Mammary epithelial cell (primary cell): ENCODE results near the gene CLASRP.

Experiments
- EZH2 ChIP-seq: IDR thresholded peaks from 2 replicates; pipeline ENCODE4 v1.6.1; 2012; ENCODE audit warnings: low read length, inconsistent platforms, borderline replicate concordance
- TF ChIP-seq, protein P1 (sequence below), 2 donors: IDR thresholded peaks in 1 of 2; conservative IDR thresholded peaks in 1 of 2; 2 replicates each; pipeline ENCODE4 v1.5.1; 2011 to 2012; ENCODE audit warnings: inconsistent platforms in 2 of 2, low read length in 2 of 2, mild to moderate bottlenecking in 2 of 2, control low read depth in 1 of 2, low read depth in 1 of 2; ENCODE audit not compliant: insufficient read depth in 1 of 2; ENCODE audit errors: extremely low read depth in 1 of 2

DNA sequence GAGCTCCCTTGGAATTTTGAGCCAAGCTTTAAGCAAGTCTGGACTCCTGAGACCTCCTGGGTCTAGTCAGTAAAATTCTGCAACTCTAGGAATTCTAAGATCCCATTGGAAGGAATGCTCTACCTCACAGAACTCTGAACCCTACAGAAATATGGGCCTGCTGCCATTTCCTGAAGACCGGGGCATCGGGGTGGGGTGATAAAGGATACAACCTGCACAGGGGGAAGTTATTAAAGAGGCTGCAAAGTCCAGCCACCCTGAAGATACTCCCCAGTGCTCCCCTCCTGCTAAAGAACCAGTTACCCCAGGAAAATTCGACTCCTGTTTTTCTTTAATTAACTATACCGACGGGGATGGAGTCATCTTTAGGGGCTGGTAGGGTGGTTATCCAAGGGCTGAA lies 51.8 kb downstream of the CLASRP start:
- no peak for TF ChIP-seq EZH2
- TF ChIP-seq, protein P1, sequence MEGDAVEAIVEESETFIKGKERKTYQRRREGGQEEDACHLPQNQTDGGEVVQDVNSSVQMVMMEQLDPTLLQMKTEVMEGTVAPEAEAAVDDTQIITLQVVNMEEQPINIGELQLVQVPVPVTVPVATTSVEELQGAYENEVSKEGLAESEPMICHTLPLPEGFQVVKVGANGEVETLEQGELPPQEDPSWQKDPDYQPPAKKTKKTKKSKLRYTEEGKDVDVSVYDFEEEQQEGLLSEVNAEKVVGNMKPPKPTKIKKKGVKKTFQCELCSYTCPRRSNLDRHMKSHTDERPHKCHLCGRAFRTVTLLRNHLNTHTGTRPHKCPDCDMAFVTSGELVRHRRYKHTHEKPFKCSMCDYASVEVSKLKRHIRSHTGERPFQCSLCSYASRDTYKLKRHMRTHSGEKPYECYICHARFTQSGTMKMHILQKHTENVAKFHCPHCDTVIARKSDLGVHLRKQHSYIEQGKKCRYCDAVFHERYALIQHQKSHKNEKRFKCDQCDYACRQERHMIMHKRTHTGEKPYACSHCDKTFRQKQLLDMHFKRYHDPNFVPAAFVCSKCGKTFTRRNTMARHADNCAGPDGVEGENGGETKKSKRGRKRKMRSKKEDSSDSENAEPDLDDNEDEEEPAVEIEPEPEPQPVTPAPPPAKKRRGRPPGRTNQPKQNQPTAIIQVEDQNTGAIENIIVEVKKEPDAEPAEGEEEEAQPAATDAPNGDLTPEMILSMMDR (conservative IDR thresholded peaks at IDR 0.05 in 1 of 2, IDR thresholded peaks at IDR 0.05 in 1 of 2; ENCODE audit: extremely low read depth in 1 of 2, insufficient read depth in 1 of 2, low read depth in 1 of 2, low read length in 2 of 2): no peak
